ENCODE results near the gene PPP3R1.

The PPP3R1 gene

DNA sequence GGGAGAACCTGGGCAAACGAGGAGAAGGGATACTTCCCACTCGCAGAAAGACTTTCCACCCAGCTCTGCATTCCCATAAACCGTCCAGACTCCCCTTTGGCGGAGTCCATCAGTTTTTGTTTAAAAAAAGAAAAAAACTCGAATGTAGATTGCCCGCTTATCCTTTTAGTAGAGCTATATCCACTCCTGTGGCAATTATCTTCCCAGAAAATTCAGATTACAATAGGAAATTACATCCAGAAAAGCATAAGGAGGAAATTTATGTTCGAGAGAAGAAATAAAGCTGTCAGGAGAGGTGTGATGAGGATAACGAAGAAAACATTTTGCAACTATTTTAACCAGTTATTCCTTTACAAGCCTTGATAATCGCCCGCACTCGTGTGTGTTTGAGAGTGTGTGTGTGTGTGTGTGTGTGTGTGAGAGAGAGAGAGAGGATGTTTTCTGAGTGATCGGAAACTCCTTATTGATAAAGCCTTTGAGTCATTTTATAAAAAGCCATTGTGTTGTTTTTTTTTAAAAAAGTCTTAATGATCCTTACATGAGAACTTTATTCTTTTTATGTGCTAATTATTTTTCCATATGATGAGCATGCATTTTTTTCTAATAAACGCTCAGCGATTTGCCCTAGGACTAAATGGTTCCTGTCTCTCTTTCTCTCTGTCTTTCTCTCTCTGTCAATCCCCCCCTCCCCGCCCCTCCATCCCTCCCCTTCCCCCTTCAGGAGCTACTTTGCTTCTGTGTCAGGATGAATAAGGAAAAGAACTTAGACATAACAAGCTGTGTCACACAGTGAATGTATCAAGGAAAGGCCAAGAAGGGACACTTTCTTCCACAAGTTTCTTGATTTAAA lies 1.1 kb upstream of the PPP3R1 start:
- TF ChIP-seq GLIS3 (CRISPR knock-in tag; IDR thresholded peaks at IDR 0.05): no peak
- TF ChIP-seq, protein P1, sequence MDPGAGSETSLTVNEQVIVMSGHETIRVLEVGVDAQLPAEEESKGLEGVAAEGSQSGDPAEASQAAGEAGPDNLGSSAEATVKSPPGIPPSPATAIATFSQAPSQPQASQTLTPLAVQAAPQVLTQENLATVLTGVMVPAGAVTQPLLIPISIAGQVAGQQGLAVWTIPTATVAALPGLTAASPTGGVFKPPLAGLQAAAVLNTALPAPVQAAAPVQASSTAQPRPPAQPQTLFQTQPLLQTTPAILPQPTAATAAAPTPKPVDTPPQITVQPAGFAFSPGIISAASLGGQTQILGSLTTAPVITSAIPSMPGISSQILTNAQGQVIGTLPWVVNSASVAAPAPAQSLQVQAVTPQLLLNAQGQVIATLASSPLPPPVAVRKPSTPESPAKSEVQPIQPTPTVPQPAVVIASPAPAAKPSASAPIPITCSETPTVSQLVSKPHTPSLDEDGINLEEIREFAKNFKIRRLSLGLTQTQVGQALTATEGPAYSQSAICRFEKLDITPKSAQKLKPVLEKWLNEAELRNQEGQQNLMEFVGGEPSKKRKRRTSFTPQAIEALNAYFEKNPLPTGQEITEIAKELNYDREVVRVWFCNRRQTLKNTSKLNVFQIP (CRISPR knock-in tag; IDR thresholded peaks at IDR 0.05; ENCODE audit: borderline replicate concordance, low read depth): no peak
- TF ChIP-seq RARB (CRISPR knock-in tag; IDR thresholded peaks at IDR 0.05): no peak
- TF ChIP-seq, protein P2, sequence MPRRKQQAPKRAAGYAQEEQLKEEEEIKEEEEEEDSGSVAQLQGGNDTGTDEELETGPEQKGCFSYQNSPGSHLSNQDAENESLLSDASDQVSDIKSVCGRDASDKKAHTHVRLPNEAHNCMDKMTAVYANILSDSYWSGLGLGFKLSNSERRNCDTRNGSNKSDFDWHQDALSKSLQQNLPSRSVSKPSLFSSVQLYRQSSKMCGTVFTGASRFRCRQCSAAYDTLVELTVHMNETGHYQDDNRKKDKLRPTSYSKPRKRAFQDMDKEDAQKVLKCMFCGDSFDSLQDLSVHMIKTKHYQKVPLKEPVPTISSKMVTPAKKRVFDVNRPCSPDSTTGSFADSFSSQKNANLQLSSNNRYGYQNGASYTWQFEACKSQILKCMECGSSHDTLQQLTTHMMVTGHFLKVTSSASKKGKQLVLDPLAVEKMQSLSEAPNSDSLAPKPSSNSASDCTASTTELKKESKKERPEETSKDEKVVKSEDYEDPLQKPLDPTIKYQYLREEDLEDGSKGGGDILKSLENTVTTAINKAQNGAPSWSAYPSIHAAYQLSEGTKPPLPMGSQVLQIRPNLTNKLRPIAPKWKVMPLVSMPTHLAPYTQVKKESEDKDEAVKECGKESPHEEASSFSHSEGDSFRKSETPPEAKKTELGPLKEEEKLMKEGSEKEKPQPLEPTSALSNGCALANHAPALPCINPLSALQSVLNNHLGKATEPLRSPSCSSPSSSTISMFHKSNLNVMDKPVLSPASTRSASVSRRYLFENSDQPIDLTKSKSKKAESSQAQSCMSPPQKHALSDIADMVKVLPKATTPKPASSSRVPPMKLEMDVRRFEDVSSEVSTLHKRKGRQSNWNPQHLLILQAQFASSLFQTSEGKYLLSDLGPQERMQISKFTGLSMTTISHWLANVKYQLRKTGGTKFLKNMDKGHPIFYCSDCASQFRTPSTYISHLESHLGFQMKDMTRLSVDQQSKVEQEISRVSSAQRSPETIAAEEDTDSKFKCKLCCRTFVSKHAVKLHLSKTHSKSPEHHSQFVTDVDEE (CRISPR knock-in tag; IDR thresholded peaks at IDR 0.05): no peak
- TF ChIP-seq ZC3H10 (CRISPR knock-in tag; IDR thresholded peaks at IDR 0.05): no peak
- TF ChIP-seq, protein P3, sequence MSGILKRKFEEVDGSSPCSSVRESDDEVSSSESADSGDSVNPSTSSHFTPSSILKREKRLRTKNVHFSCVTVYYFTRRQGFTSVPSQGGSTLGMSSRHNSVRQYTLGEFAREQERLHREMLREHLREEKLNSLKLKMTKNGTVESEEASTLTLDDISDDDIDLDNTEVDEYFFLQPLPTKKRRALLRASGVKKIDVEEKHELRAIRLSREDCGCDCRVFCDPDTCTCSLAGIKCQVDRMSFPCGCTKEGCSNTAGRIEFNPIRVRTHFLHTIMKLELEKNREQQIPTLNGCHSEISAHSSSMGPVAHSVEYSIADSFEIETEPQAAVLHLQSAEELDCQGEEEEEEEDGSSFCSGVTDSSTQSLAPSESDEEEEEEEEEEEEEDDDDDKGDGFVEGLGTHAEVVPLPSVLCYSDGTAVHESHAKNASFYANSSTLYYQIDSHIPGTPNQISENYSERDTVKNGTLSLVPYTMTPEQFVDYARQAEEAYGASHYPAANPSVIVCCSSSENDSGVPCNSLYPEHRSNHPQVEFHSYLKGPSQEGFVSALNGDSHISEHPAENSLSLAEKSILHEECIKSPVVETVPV (CRISPR knock-in tag; IDR thresholded peaks at IDR 0.05): no peak
- TF ChIP-seq OSR1 (CRISPR knock-in tag; IDR thresholded peaks at IDR 0.05): no peak
- no peak for TF ChIP-seq ZNF70 (CRISPR knock-in tag; IDR thresholded peaks at IDR 0.05)
- TF ChIP-seq ARNTL (CRISPR knock-in tag; IDR thresholded peaks at IDR 0.05; ENCODE audit: borderline replicate concordance, low read depth): no peak
- no peak for TF ChIP-seq ZFP3 (CRISPR knock-in tag; IDR thresholded peaks at IDR 0.05)
- no peak for TF ChIP-seq ZNF565 (CRISPR knock-in tag; conservative IDR thresholded peaks at IDR 0.05; ENCODE audit: low read depth)
- TF ChIP-seq BACH2 (CRISPR knock-in tag; IDR thresholded peaks at IDR 0.05; ENCODE audit: borderline replicate concordance): no peak
- TF ChIP-seq CSDC2 (CRISPR knock-in tag; IDR thresholded peaks at IDR 0.05): no peak
- TF ChIP-seq TOX (CRISPR knock-in tag; IDR thresholded peaks at IDR 0.05; ENCODE audit: borderline replicate concordance): no peak
- no peak for TF ChIP-seq TCF4 (CRISPR knock-in tag; IDR thresholded peaks at IDR 0.05; ENCODE audit: borderline replicate concordance)
- TF ChIP-seq ESRRG (CRISPR knock-in tag; IDR thresholded peaks at IDR 0.05): no peak
- TF ChIP-seq, protein P4, sequence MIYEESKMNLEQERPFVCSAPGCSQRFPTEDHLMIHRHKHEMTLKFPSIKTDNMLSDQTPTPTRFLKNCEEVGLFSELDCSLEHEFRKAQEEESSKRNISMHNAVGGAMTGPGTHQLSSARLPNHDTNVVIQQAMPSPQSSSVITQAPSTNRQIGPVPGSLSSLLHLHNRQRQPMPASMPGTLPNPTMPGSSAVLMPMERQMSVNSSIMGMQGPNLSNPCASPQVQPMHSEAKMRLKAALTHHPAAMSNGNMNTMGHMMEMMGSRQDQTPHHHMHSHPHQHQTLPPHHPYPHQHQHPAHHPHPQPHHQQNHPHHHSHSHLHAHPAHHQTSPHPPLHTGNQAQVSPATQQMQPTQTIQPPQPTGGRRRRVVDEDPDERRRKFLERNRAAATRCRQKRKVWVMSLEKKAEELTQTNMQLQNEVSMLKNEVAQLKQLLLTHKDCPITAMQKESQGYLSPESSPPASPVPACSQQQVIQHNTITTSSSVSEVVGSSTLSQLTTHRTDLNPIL (CRISPR knock-in tag; IDR thresholded peaks at IDR 0.05; ENCODE audit: low read depth): no peak
- peak; percentile 28 for ATAC-seq

DNA sequence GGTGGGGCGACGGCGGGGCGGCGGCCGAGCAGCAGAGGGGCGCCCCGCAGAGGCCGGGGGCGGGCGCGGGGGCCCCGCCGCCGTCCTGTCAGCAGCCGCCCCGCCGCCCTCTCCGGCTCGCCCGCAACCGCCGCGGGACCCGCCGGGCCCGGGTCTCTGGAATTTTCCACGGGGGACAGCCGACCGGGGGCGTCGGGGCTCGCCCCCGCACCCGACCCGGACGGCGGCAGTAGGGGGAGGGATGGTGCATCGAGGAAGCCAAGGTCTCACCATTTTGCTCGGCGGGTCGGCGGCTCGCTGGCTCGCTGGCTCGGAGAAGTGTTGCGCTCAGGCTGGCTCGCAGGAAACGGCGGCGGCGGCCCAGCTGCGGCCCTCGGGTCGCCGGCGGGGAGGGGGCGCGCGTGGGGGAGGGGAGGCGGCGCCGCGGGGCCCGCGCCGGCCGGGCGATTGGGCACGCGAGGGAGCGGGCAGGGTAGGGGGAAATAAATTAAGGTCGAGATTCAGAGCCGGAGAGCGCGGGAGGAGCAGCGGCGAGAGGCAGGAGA lies 405 bp downstream of the PPP3R1 start:
- TF ChIP-seq, protein P2 (CRISPR knock-in tag; IDR thresholded peaks at IDR 0.05): no peak
- no peak for ATAC-seq

DNA sequence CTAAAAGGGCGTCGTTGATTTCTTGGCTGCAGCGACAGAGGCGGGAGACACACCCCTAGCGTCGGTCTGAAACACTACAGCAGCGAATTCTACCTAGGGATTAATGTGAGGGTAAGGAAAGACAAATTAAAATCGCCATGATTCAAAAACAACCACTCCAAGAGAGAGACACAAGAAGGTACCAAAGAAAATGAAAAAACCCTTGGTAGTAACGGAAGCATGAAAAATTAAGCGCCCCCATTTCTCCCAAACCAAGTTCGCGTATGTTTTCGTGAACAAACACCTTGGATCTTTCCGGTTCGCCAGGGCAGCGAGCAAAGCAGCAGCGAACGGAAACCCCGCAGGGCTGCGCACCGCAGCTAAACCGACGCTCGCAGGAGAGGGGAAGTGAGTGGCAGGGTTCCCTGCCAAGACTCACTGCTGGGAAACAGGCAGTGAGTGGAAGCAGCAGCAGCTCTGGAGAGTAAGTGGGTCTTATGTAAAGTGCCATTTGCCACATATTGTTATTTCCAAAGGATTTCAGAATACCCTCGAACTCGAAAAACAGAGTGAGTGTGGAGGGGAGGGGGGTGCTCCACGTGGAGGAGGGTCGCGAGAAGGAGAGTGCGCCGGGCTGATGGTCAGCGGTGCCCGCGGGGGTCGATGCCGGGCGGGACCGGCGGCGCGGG lies 1.0 kb downstream of the PPP3R1 start:
- peak; percentile 75 for ATAC-seq
- TF ChIP-seq PPARA (CRISPR knock-in tag; IDR thresholded peaks at IDR 0.05; ENCODE audit: borderline replicate concordance) (no peak), ISL1 (CRISPR knock-in tag; IDR thresholded peaks at IDR 0.05) (no peak), SNAI2 (CRISPR knock-in tag; IDR thresholded peaks at IDR 0.05) (no peak), CSDC2 (CRISPR knock-in tag; IDR thresholded peaks at IDR 0.05) (no peak), ZC3H10 (CRISPR knock-in tag; IDR thresholded peaks at IDR 0.05) (no peak)
- TF ChIP-seq, protein P3 (CRISPR knock-in tag; IDR thresholded peaks at IDR 0.05): no peak
- TF ChIP-seq, protein P1 (CRISPR knock-in tag; IDR thresholded peaks at IDR 0.05; ENCODE audit: borderline replicate concordance, low read depth): no peak

Measured in SK-N-SH treated with all-trans-retinoic acid at 6 μM for 48 hours (cell line).